HG03442 (cell line): ENCODE measurements around the gene HOXC12.

Experiments
- ATAC-seq: cut with Tn5 transposase; IDR thresholded peaks from one replicate; pipeline ENCODE4 v1.9.1; 2021; ENCODE audit warnings: mild to moderate bottlenecking, moderate library complexity; ENCODE audit not compliant: unreplicated experiment

The HOXC12 gene

DNA sequence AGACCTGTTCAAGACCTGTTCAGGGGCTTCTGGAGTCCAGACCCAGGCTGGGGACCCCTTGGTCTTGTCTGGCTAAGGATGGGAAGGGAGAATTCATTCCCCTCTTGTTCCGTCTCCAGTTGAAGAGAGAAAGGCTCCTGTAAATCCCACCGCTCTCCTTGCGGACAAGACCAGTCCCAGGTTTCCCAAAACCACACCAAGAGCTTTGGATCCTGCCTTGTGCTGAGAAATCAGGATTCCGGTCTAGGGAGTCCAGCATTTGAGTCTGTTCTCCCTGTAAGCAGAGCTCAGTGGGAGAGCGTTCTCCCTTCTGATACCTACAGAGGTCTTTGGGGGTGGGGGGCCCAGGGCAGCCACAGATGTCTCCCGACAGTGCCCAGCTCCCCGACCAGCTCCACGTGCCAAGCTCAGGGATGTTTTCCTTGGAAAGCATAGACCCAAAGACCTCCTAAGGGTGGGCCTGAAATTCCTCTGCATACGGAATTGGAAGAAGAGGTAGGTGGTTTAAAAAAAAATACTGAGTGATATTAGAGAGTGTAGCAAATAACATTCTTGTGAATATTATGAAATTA, 14.2 kb upstream of the HOXC12 start:
- ATAC-seq = no peak

- ATAC-seq = no peak
Measured at GRCh38 chr12:53941187-53941586, 13.5 kb upstream of the HOXC12 start.

DNA sequence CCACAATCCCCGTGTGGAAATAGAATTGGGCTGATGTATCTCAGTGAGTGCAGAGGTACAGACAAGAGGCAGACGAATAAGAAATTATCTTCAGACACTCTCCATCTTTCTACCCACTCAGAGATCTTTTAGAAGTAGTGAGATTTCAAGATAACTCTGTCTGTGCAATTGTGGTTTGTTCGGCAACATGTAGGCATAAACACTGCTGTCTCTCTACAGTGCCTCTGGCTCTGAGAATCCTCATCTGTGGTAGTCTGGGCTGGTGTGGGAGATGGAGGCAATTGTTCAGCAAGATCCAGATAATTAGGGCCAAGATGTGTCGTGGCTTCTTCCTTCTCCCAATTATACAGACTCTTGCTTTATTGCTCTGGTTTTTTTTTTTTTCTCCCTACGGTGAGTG, 13.0 kb upstream of the HOXC12 start:
- no peak for ATAC-seq

DNA sequence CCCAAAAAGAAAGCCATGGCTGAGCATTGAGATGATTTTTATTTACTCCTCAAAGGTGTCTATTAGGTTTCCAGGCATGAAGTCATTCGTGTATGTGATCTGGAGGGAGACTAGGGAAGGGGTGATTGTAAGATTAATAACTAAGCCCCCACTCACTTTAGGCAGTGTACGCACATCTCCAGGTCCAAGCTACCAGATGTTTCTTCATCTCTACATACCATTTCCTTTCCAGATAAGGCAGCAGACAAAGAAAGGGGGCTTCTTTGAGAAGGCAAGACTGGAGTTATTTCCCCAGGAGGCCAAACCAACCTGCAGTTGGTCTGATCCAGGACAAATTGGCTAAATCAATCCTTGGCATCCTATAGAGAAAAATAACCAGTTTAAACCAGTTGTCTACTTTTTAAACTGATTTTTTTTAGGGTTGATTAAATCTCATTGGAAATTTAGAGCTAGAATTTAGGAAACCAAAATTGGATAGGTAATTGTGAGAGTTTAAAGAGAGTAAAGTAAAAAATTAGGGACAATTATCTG, 12.2 kb upstream of the HOXC12 start:
- no peak for ATAC-seq

GRCh38 chr12:53944209-53944608, 10.5 kb upstream of the HOXC12 start:
- ATAC-seq = no peak

- ATAC-seq = no peak
Measured at GRCh38 chr12:53944907-53945847, 9.5 kb upstream of the HOXC12 start.

- ATAC-seq = no peak
Measured at GRCh38 chr12:53947743-53948142, 7.0 kb upstream of the HOXC12 start.

- no peak for ATAC-seq
Measured at GRCh38 chr12:53948650-53949593, 5.8 kb upstream of the HOXC12 start.

DNA sequence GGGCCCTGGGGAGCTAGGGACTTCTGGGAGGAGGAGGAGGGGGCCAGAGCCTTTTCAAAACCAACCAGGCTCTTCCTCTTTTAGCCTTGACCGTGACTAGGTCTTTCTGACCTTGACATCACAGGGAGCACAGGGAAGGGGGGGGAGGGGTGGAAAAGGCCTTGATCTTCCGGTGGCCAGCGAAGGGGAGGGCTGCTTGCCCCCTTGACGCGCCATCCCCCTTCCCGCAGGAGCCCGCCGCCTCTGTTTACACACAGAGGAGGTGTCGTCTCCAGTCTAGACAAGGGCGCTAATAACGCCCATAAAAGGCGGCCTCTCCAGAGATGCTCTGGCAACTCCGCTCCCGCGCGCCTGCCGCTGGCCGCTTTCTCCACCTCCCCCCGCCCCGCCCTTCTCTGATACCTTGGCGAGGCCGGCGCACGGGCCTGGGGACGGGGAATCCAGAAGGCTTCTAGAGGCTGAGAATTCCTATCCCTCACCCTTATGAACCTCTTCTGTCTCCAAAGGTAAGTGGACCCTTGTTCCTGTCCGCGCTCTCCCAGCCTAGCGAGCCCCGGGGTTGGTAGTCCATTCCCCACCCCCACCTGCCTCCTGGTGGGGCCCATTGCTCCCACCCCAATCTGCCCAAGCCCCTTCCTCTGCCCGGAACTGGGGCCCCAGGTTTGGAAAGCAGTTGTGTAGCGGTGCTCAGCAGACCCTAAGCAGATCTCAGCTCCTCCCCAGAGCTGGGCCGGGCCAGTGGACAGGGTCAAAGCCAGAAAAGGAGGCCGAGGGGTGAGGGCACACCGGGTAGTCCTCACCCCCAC, 4.9 kb upstream of the HOXC12 start:
- no peak for ATAC-seq

GRCh38 chr12:53950437-53950773, 4.3 kb upstream of the HOXC12 start:
- no peak for ATAC-seq

DNA sequence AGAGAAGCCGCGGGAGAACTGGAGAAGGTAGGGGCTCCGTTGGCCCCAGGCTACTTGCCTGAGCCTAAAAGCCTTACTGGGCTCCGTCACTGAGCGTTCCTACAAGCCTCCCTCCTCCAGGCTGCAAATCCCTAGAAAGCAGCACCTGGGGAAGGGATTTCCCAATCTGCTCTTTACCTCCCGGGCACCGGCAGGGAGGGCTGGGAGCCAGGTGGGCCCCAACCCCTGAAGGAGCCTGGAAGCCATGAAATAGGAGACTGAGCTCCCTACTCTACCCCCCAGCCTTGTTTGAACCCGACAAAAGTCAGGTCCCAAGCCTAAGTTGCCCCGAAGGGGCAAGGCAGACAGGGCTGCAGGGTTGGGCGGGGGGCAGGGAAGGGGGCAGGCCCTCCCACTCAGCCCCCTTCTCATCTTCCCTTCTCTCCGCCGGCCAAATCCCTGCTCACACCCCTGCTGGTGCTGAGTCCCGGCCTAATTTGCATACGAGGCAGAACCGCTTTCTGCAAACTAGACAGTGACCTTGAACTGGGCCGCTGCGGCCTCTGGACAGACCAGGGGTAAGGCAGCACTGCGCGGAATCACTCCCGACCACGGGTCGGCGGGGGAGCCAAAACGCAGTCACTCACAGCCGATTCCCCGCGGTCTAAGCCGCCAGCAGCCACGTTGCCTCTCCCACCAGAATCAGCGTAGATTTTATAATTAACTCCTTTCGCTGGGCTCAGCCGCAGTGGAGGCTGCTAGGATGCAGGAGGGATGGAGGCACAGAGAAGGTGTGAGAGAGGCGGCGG, 3.7 kb upstream of the HOXC12 start:
- ATAC-seq = no peak

DNA sequence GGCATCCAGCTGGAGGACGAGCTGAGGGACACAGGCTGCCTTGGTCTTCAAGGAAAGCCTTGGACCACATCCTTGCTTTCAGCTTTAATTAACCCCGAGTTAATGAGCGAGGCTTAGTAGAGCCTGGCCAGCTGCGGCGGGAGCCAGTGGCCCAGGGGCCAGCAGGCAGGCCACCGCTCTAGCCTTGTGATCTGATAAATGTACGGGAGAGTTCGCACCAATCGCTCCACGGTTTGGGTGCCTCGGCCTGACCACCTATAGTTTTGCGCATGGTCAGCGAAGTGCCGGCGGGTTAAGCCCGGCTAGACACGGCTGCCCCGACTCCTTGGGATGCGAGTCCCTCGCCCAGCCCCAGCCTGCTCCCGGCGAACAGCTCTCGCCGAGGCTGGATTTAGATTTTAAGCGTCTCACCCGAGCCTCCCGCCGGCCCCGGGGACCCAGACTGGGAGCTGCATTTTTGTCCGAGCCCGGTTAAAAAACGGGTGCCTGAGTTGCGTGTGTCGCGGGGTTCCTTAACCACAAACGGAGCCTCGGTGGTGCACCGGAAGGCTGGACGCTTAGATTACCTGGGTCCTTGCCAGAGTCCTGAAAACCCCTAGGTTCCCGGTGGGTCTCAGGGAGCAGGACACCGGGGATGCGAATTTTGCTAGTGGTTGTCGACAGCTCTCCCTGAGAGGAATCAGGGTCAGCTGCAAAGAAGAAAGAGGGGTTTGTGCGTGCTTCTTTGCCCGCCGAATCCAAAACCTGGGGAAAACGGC, 2.9 kb upstream of the HOXC12 start:
- ATAC-seq = no peak

GRCh38 chr12:53952335-53952694, 2.4 kb upstream of the HOXC12 start:
- no peak for ATAC-seq

DNA sequence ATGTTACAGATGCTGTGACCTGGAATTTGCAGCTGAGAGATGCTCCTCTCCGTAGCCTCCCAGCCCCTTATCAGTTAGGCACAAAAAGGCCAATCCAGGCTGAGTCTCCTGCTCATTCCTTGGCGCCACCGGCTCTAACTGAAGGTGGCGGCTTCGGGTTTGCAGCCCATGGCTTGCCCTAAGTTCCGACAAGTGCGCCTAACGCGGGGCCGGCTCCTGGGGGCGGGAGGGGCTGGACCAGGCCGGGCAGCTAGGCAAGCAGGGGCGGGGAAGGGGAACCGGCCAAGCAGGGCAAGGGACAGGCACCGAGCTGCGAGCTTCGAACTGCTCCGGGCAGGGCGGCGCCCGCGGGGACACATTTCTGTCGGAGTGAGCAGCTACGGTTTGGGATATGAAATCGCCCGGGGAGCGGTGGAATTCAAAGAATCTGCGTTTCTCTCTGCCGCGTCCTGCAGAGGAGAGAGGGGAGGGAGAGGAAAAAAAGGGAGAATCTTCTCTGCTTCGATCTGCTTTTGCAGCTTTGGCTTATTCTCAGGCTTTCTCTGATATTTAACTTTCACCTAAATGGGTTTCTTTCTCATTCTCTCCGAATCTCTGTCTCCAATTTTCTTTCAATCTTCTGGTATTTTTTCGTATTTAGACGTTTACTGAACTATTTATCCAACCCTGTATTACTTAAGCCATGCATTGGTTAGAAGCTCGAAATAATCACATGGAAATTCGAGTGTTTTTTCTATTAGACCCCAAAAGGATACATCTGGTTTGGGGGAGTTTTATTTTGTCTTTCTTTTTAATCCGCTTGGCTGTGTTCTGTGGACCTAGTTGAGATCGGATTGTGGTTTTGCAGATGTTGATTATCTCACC, 1.6 kb upstream of the HOXC12 start:
- no peak for ATAC-seq

DNA sequence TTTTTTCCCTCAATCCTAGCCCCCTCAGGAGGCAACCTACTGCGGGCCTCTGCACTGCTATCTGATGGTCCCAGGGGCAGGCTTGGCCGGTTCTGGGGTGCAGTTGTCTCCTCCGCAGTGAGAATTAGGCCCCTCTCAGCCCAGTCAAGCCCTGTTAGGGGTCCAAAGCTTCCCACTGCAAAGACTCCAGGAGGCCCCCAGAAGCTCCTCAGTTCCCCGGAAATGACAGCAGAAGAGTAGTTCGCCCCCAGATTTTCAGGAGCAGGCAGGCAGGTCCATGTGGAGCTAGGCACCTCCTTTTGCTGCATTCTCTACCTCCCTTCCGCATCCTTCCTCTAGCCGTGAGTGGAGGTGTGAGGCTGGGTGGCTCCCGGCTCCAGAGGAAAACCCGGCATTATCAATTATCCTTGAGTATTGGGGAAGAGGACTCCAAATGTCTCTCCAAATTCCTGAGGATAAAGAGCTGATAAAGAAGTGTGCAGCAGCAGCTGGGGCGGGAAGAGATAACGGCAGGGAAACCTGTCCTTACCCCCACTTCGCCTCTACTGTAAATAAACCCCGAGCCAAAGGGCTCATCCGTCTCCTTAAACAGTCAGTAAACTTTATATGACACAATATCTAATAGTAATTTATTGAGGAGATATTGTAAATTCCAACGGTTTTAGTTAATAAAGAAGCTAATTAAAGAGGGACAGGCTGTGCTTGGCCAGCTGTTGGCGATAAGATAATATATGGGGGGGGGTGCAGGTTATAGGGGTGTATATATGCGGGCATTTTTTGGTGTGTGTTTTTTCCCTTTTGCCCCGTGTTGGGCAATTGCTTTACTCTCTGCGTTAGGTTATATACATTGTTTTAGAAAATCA, 641 bp upstream of the HOXC12 start:
- no peak for ATAC-seq

DNA sequence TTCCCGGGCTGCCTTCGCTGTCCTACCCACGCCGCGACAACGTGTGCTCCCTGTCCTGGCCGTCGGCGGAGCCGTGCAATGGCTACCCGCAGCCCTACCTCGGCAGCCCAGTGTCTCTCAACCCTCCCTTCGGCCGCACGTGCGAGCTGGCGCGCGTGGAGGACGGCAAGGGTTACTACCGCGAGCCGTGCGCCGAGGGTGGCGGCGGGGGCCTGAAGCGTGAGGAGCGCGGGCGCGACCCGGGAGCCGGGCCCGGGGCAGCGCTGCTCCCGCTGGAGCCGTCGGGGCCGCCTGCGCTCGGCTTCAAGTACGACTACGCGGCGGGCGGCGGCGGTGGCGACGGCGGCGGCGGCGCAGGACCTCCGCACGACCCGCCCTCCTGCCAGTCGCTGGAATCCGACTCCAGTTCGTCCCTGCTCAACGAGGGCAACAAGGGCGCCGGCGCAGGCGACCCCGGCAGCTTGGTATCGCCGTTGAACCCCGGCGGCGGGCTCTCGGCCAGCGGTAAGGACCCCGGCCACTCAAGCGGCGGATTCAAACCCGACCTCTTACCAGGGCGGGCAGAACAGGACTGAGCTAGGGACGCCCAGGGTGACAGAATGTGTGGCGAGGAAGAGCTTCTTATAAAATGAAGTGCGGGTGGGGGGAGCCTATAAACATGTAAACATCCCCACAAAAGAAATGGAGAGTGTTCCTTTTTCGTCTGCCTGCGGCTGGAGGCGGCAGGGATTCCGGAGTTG, 503 bp downstream of the HOXC12 start:
- no peak for ATAC-seq
